GM18868 (cell line): ENCODE results near the gene SERPINA12.
"Not testable (repeated sequence)": the region's sequence is repeated elsewhere in the genome, so short reads cannot be mapped to it uniquely, and the experiment has no call there.

ENCODE experiments used
- ATAC-seq: cut with Tn5 transposase; IDR thresholded peaks from one replicate; pipeline ENCODE4 v1.9.1; 2021; ENCODE audit warnings: mild to moderate bottlenecking, moderate library complexity; ENCODE audit not compliant: unreplicated experiment

Gene SERPINA12

GRCh38 chr14:94538070-94538740, 28.9 kb upstream of the SERPINA12 start:
- ATAC-seq, result peak; percentile 35

- ATAC-seq, result no peak
Measured at GRCh38 chr14:94536836-94537235, 27.6 kb upstream of the SERPINA12 start.

GRCh38 chr14:94535506-94535905, 26.2 kb upstream of the SERPINA12 start:
- no peak for ATAC-seq

DNA sequence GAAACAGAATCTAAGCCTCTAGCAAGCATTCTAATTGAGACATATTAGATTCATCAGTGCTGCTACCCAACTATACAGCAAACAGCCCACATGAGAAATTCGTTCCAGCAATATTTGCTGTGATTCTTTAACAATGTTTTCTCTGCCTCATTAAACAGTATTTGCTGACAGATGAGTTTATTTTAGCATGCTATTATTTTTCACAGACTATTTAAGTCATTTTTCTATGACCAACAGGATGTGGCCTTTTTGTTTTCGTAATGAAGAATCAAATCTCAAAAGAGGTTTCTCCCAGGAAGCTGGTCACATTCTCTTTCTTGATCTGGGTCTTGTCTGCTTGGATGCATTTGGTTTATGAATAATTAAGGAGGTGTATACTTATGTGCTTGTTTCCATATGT, 23.2 kb upstream of the SERPINA12 start:
- peak; percentile 63 for ATAC-seq

- ATAC-seq, result no peak
Measured at GRCh38 chr14:94531187-94531586, 21.9 kb upstream of the SERPINA12 start.

DNA sequence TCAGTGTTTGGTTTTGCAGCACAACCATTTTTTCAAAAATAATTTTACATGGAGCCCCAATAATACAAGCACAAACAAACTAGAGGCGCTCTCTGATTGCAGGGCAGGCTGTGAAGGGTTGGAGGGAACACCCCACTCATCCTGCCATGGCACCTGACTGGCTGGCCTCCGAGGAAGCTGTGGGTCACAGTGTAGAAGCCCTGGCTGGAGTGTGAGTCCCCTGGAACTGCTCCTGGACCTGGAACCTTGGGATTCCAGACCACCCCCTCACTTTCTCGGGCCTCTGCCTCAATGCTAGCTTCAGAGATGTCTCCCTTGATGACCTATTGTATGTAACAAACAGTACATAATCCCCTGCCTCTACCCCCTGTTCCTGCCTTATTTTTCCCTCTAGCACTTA, 14.8 kb upstream of the SERPINA12 start:
- no peak for ATAC-seq

DNA sequence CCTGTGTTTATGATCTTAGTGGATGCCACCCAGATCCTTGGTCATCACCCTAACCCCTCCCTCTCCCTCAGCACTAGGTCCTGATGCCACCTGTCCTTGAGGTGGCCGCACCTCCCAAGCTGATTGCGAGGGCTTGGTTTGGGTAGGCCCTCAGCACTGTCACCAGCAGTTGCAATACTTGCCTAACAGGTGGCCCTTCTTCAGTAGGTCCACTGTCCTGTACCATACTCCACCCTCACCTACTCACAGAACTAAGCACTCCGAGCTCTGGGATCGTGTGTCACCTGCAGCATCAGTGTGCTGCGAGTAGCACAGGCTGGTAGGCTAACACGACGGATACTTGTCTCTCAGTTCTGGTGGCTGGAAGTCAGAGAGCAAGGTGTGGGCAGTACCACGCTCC, 14.0 kb upstream of the SERPINA12 start:
- no peak for ATAC-seq

GRCh38 chr14:94522115-94522724, 13.0 kb upstream of the SERPINA12 start:
- ATAC-seq, result no peak

DNA sequence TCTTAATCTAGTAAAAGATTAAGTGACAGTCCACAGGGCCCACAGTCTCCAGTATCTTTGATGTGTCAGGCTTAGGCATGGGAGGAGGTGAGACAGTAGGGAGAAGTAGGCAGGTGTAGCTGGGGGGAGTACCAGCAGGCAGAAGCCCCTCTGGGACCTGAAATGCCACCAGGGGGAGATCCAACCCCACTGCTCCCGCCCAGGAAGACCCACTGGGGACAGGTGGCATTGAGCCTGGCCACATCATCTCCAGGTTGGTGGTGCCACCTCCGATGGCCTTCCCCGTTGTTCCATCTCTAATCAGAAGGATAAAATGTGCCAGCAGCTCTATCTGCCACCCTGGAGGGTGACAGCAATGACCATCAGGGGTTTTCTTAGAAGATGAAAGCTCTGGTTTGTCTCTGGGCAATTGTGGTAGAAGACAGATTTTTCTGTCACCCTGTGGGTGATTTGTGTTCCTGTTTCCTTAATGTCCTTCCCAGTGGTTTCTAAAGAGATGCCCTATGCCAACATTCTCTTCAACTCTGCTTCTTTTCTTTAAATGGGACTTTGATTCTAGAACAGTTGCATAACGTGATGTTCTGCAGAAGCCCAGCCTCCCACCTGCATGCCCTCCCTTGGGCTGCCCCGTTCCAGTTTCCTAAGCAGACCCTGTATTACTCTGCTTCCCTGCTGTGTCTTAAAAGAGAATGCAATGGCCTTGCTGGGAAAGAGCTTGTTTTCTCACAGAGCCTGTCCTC, 12.3 kb upstream of the SERPINA12 start:
- ATAC-seq, result no peak

DNA sequence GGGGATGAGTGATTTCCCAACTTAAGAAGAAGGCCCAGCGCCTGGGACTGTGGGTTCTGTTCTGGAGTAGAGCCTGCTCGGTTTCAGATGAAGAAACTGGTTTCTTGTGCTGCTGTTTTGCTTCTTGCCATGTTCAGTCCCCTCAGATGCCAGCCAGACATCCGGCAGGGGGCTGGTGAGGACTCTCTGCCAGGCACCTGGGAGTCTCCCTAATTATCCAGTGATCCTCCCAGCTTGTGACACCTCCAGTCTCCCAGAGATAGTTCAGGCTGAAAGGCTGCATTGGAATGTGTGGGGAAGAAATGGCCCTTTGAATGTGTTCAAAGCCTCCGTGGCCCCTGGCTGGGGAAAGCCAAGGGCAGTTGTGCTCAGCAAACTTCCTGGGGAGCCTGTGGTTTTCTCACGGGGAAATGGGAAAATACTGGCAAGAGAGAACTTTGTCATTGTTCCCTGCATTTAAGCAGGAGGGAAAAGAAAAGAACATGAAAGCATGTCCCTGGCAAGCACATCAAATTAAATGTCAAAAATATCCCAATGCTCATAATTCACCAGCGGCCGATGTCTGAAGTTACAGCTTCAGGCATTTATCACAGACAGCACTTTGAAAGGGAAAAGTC, 8.5 kb upstream of the SERPINA12 start:
- no peak for ATAC-seq

DNA sequence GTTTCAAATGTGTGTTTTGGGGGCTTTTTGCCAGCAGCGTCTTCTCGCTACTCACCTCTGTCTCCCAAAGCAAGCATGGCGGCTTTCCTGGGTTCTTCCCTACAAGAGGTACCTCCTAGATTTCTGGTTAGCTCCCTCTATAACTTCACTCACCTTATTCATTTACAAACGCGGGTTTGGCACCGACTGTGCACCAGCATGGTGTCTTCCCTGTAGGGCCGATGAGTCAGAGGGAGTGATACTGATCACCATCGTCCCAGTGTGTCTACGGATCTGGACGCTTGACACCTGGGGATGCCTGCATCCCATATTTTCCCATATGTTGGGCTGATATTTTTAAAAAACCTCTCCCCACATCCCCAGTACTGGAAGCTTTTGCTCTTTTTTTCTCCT, 8.0 kb upstream of the SERPINA12 start:
- no peak for ATAC-seq

DNA sequence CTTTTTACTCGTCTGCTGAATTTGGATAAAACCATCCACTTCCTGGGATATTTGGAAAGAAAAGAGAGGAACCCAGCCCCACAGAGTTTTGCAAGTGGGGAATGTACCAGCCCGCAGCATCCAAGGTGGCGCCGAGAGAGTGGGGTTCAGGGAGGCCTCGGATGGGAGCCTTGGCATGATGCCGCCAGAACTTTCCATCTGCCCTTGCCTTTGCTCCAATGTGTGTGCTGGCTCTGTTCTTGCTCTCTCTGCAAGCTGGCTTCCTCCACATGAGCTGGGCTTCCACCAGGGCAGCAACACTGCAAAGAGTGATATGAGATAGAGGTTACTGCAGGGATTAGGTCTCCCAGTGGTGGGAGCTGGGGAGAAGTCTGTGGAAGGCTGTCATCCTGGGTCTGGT, 6.6 kb upstream of the SERPINA12 start:
- ATAC-seq, result no peak

GRCh38 chr14:94515426-94515825, 6.2 kb upstream of the SERPINA12 start:
- ATAC-seq, result no peak

DNA sequence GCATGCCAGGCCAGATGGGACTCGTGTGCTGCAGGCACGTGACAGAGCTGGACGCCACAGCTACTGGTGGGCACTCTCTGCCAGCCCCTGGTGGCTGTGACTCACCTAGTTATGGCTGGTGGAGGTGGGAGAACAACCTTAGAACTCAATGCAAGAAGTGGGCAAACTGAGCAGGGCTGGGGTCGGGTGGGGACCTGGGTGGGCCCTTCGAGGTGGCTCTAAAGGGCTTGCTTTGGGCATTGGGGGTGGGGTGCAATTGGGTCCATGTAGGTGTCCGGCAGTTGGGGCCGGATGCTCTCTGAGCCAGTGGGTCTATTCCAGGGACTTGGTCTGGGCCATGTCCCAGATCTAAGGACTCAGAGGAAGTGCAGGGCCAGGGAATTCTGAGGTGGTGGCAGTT, 5.1 kb upstream of the SERPINA12 start:
- ATAC-seq, result no peak

- ATAC-seq, result not testable (repeated sequence)
Measured at GRCh38 chr14:94510481-94510880, 1.2 kb upstream of the SERPINA12 start.

GRCh38 chr14:94505641-94506040, 3.6 kb downstream of the SERPINA12 start:
- no peak for ATAC-seq

DNA sequence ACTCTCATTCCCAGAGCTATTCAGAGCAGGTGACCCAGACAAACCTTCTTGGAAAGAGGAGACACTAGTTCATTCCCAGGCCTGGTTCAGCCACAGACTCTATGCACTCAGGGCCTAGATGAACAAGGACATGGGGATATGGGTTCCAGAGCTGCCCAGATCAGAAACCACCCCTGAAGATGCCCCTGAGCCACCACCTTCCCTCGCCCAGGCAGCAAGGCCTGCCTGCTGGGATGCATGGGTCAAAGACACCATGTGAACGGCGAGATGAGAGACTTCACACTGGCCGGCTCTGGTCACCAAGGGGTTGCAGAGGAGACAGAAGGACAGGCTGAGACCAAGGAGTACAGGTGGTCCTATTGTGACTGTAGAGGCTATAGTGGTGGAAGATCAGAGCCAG, 4.1 kb downstream of the SERPINA12 start:
- no peak for ATAC-seq

GRCh38 chr14:94501588-94502516, 7.4 kb downstream of the SERPINA12 start:
- ATAC-seq, result no peak

- ATAC-seq, result no peak
Measured at GRCh38 chr14:94500264-94500663, 9.0 kb downstream of the SERPINA12 start.

DNA sequence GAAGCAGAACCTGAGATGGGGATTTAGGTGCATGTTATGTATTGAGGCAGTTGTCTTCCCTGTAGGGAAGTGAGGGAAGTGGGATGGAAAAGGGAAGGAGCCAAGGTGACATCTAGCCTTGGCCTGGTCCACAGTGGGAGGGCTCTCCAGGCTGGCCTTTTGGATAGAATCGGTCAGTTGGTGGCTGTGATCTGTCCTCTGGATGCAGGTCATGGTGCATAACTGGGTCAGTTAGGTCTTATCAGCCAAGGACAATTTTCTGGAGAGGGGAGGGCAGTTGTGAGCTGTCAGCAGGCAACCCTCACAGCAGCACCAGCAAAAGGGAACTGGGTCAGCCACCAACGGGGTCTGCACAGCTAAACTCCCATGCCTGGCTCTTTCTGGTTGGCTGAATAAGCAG, 9.6 kb downstream of the SERPINA12 start:
- no peak for ATAC-seq

DNA sequence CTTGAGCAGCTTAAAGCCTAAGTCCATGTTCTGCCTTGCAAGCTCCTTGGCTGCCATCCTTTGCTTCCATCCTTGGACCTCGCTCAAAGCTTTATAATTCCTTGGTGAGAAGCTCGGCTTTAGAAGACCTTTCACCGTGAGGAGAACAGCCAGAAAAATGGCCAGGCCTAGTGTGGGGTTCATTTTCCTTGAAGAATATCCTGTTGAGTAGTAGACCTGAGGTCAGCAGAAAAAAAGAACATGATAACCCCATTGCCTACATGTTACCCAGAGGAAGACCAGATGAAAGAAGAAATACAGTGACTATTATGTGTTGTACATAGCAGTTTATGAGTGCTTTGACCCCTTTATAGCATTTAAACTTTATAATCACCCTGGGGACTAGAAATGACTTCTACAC, 11.1 kb downstream of the SERPINA12 start:
- ATAC-seq, result no peak
